ENCODE data around the gene ACOX1.

GRCh38 chr17:75980188-75981018, 1.4 kb upstream of the ACOX1 start:
- TF ChIP-seq CTCF (IDR thresholded peaks at IDR 0.05; ENCODE audit: low read depth, low read length, poor library complexity, severe bottlenecking) (no peak), EZH2phosphoT487 (IDR thresholded peaks at IDR 0.05; ENCODE audit: borderline replicate concordance, low read length) (no peak)
